B cell (primary cell): ENCODE measurements around the gene TTC38. TPM values are rescaled to one million over a fixed set of nuclear protein-coding genes. Genes with fewer than 3 reads are reported as not detected.
A peak's percentile ranks its signal among the peaks of the same experiment; 100 is the strongest.

Experiments
- ATAC-seq: fragments of 200-7000 bp; cut with Tn5 transposase; one replicate; pipeline ENCODE4 v1.10.0; 2021; ENCODE audit warnings: low read depth, mild to moderate bottlenecking, moderate number of reproducible peaks, moderate library complexity
- CTCF ChIA-PET: fragments of 350-600 bp; sonication (Branson Sonifier 250); formaldehyde crosslinking; loops from one replicate; lab custom pipeline; 2021; ENCODE audit warnings: antibody characterized with exemption, inconsistent platforms; lab: Charles Lee
- POLR2A ChIA-PET: fragments of 350-600 bp; sonication (Branson Sonifier 250); formaldehyde crosslinking; loops from one replicate; lab custom pipeline; 2021; ENCODE audit warnings: antibody characterized with exemption; lab: Charles Lee
- DNase-seq: peaks from one replicate; pipeline ENCODE4 v3.0.0; 2013
- H2AFZ ChIP-seq: 2 replicates; pipeline ENCODE4 v1.6.1; 2012; ENCODE audit warnings: mild to moderate bottlenecking, low read depth, low read length; ENCODE audit not compliant: insufficient read depth, poor library complexity, severe bottlenecking
- H3K27ac ChIP-seq, 2 donors: 1 replicate in 1 of 2; 2 replicates in 1 of 2; pipeline ENCODE4 v1.5.1; 2012 to 2013; ENCODE audit warnings: low read length in 2 of 2, mild to moderate bottlenecking in 2 of 2, moderate library complexity in 1 of 2
- H3K27me3 ChIP-seq, 4 experiments: fragments of 200-600 bp in 1 of 4; sonication (generic) in 1 of 4; replicated peaks in 1 of 4; 1 replicate in 2 of 4; 2 replicates in 2 of 4; pipeline versions ENCODE4 v1.6.1 to v1.7.0; 2013 to 2016; ENCODE audit warnings: low read length in 3 of 4, mild to moderate bottlenecking in 2 of 4, mixed read lengths in 1 of 4, moderate library complexity in 1 of 4; ENCODE audit not compliant: insufficient read depth in 4 of 4, control insufficient read depth in 3 of 4; ENCODE audit errors: control extremely low read depth in 1 of 4
- H3K36me3 ChIP-seq, 2 experiments: replicated peaks in 1 of 2; 1 replicate in 1 of 2; 2 replicates in 1 of 2; pipeline versions ENCODE4 v1.6.1 to v1.7.1; 2013; ENCODE audit warnings: low read length in 1 of 2; ENCODE audit not compliant: insufficient read depth in 2 of 2, control insufficient read depth in 1 of 2; ENCODE audit errors: control extremely low read depth in 1 of 2, extremely low read depth in 1 of 2
- H3K4me1 ChIP-seq, 2 donors: fragments of 200-600 bp in 1 of 2; sonication (generic) in 1 of 2; 1 replicate in 1 of 2; 2 replicates in 1 of 2; pipeline versions ENCODE4 v1.5.1 to v1.6.1; 2013 to 2017; ENCODE audit warnings: low read length in 2 of 2; ENCODE audit not compliant: control insufficient read depth in 2 of 2, insufficient read depth in 2 of 2
- H3K4me2 ChIP-seq: replicated peaks from 2 replicates; pipeline ENCODE3; 2012; ENCODE audit warnings: mild to moderate bottlenecking, low read depth, low read length; ENCODE audit not compliant: poor library complexity, severe bottlenecking
- H3K4me3 ChIP-seq, 5 experiments: fragments of 200-600 bp in 1 of 5; sonication (generic) in 1 of 5; 1 replicate in 3 of 5; 2 replicates in 2 of 5; pipeline versions ENCODE4 v1.5.1 to v1.7.0; 2011 to 2016; ENCODE audit warnings: low read length in 4 of 5, mild to moderate bottlenecking in 4 of 5, low read depth in 2 of 5, control low read depth in 1 of 5, moderate library complexity in 1 of 5; ENCODE audit not compliant: insufficient read depth in 1 of 5; ENCODE audit errors: control extremely low read depth in 1 of 5, extremely low read depth in 1 of 5
- H3K79me2 ChIP-seq: fragments of 200-600 bp; sonication (generic); one replicate; pipeline ENCODE4 v1.6.0; 2016; ENCODE audit warnings: low read length; ENCODE audit not compliant: control insufficient read depth, insufficient read depth
- H3K9ac ChIP-seq: fragments of 200-600 bp; sonication (generic); 2 replicates; pipeline ENCODE4 v1.6.1; 2017; ENCODE audit warnings: mild to moderate bottlenecking, low read length, moderate library complexity
- H3K9me3 ChIP-seq, 3 donors: one replicate each; pipeline versions ENCODE4 v1.6.1 to v1.7.1; 2013; ENCODE audit warnings: low read length in 2 of 3; ENCODE audit not compliant: control insufficient read depth in 2 of 3, insufficient read depth in 1 of 3; ENCODE audit errors: control extremely low read depth in 1 of 3
- H4K20me1 ChIP-seq: 2 replicates; pipeline ENCODE4 v1.6.0; 2012; ENCODE audit warnings: mild to moderate bottlenecking, low read length; ENCODE audit not compliant: insufficient read depth, control insufficient read depth, poor library complexity, severe bottlenecking
- H3K27ac Mint-ChIP-seq: one replicate; pipeline ENCODE4 v1.8.0; 2021; ENCODE audit warnings: mixed read lengths
- H3K27me3 Mint-ChIP-seq: one replicate; pipeline ENCODE4 v1.8.0; 2021; ENCODE audit warnings: mixed read lengths
- H3K4me1 Mint-ChIP-seq: one replicate; pipeline ENCODE4 v1.8.0; 2021; ENCODE audit warnings: mixed read lengths
- H3K4me3 Mint-ChIP-seq: one replicate; pipeline ENCODE4 v1.8.0; 2021; ENCODE audit warnings: mixed read lengths
- H3K9me3 Mint-ChIP-seq: one replicate; pipeline ENCODE4 v1.8.0; 2022; ENCODE audit warnings: mixed read lengths; ENCODE audit not compliant: insufficient read depth
- EZH2 ChIP-seq: IDR thresholded peaks from 2 replicates; pipeline ENCODE4 v1.6.1; 2012; ENCODE audit warnings: borderline replicate concordance, low read depth, mild to moderate bottlenecking, moderate library complexity, low read length; ENCODE audit not compliant: insufficient read depth, poor library complexity, severe bottlenecking
- WGBS: methylation state at CpG from one replicate; pipeline ENCODE4 v1.1.5; 2013; ENCODE audit warnings: missing lambda C conversion rate; ENCODE audit not compliant: insufficient coverage; 5-methylcytosine and 5-hydroxymethylcytosine counted together
- intact Hi-C: fragments of 100-400 bp; cut with micrococcal nuclease; formaldehyde crosslinking; loops from one replicate; pipeline ENCODE4 v1.10.0; 2022
- polyA plus RNA-seq: library from polyadenylated mRNA; depleted of rRNA; stranded (reverse); fragments of >200 nt; gene quantifications from 2 replicates; pipeline ENCODE4 v1.2.3, GENCODE V29; 2012
- total RNA-seq, 2 donors: library from RNA; stranded (reverse); fragments of 120-200 nt in 1 of 2; gene quantifications; 1 replicate in 1 of 2; 2 replicates in 1 of 2; pipeline versions ENCODE4 v1.2.3 to v1.2.4, GENCODE V29; 2013 to 2022
- TF ChIP-seq, protein P1 (sequence below): fragments of 200-600 bp; IDR thresholded peaks from one replicate; pipeline ENCODE4 v1.8.0; 2022; ENCODE audit warnings: antibody characterized with exemption, mild to moderate bottlenecking

Gene TTC38
- total and polyA plus RNA-seq, 2 donors (not counting 1 experiment from before 2014, with no cell fraction given) = 10.8 to 13.3 TPM

DNA sequence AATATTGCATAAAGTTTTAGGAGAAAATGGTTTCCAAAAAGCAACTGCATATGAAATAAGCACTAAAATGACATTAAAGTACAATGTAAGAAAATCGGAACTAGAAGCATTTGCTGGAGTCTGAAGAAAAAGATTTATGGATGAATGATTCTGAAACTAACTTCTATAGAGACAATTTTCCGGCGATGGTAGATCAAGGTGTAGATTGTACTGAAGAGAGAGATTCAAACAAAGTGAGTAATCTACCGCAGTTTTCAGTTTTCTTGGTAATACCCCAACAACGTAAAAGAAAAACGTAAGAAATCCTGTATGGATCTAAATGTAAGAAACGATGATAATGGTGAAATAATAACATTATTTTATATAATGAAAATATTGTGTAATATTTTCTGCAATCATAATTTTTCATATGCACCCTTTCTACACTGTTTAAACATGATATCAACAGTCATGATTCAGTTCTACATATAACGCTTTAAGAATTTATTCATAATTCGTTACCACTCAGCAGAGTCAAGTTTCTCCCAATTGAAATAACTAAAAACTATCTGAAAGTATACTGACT lies 15.9 kb upstream of the TTC38 start:
- CTCF ChIA-PET = no interaction called here
- Histone ChIP-seq H3K79me2 (peaks cover 11% of the 10 kb centered on the region), H3K4me2 (no peak overlapping the region), H3K27ac (no peak overlapping the region), H4K20me1 (no peaks in the 10 kb centered on the region), H3K4me3 (no peak overlapping the region), H3K27me3 (no peaks in the 10 kb centered on the region), H3K36me3 (no peaks in the 10 kb centered on the region), H3K9ac (no peak overlapping the region), H3K9me3 (peaks cover 0 to 2% (median 0%) of the 10 kb centered on the region in 3 donors), H3K4me1 (peaks cover 14% of the 10 kb centered on the region in 2 donors), H2AFZ (no peak overlapping the region)
- Mint-ChIP-seq H3K9me3 (no peaks in the 10 kb centered on the region), H3K4me1 (peaks cover 18% of the 10 kb centered on the region), H3K4me3 (peak overlapping the region; percentile 87), H3K27ac (no peak overlapping the region), H3K27me3 (peaks cover under 1% of the 10 kb centered on the region)
- intact Hi-C loops = loop anchor here (2.0 kb wide), 1 partner anchor 37 kb away; no protein-coding TSS in a partner anchor
- POLR2A ChIA-PET = interaction anchor here (0.7 to 0.8 kb wide), 2 partner anchors 44 to 517 kb away, joined by 3 to 4 read pairs; no protein-coding TSS in a partner anchor
- TF ChIP-seq, protein P1, sequence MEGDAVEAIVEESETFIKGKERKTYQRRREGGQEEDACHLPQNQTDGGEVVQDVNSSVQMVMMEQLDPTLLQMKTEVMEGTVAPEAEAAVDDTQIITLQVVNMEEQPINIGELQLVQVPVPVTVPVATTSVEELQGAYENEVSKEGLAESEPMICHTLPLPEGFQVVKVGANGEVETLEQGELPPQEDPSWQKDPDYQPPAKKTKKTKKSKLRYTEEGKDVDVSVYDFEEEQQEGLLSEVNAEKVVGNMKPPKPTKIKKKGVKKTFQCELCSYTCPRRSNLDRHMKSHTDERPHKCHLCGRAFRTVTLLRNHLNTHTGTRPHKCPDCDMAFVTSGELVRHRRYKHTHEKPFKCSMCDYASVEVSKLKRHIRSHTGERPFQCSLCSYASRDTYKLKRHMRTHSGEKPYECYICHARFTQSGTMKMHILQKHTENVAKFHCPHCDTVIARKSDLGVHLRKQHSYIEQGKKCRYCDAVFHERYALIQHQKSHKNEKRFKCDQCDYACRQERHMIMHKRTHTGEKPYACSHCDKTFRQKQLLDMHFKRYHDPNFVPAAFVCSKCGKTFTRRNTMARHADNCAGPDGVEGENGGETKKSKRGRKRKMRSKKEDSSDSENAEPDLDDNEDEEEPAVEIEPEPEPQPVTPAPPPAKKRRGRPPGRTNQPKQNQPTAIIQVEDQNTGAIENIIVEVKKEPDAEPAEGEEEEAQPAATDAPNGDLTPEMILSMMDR = no peak
- TF ChIP-seq EZH2 = no peak
- no peak for DNase-seq
- WGBS = 100% methylated on average over 2 of the region's 9 CpGs
- ATAC-seq = no peak

DNA sequence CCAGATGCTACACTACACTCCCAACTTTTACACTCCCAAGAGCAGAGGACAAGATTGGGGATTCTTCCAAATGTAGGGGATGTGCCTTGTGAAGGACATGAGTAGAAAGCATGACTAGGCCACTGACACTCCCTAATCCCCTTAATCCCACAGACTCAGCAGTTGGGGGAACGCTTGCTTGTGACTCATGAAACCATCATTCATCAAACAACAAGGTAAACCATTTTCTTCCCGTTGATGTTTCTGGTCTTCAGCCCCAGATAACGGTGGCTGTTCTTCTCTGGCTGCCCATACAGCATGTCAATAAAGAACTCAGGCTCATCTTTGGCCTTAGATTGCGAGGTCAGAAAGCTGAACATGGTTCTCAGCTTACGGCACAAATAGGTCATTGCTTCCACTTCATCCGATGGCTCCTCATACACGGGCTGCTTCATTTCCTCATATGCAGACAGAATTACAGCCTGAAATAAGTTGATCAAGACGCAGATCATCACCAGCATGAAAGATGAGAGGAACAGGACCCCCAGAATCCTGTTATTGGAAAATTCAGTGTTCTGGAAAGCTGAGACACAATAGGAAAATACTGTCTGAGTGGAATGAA lies 11.3 kb upstream of the TTC38 start:
- H3K27ac Mint-ChIP-seq = no peak overlapping the region
- H3K4me3 ChIP-seq = no peak overlapping the region
- POLR2A ChIA-PET = no interaction called here

More for the DNA sequence above, 11.3 kb upstream of the TTC38 start:
- Histone ChIP-seq H3K9me3 (peaks cover 0 to 2% (median 0%) of the 10 kb centered on the region in 3 donors), H3K36me3 (no peaks in the 10 kb centered on the region), H3K4me2 (no peak overlapping the region), H3K27me3 (peaks cover 0 to 17% (median 12%) of the 10 kb centered on the region in 4 experiments), H3K9ac (no peak overlapping the region), H4K20me1 (no peaks in the 10 kb centered on the region), H3K4me1 (peaks cover 0 to 1% of the 10 kb centered on the region in 2 donors), H2AFZ (no peak overlapping the region), H3K79me2 (no peaks in the 10 kb centered on the region), H3K27ac (no peak overlapping the region)
- peaks cover 32% of the 10 kb centered on the region for H3K27me3 Mint-ChIP-seq
- WGBS = 94% methylated on average over 7 of the region's 8 CpGs
- DNase-seq (no peak), ATAC-seq (no peak)
- TF ChIP-seq EZH2 = no peak
- TF ChIP-seq, protein P1 = no peak
- intact Hi-C loops = no loop called here
- no peaks in the 10 kb centered on the region for H3K9me3 Mint-ChIP-seq
- H3K4me3 Mint-ChIP-seq = no peak overlapping the region
- CTCF ChIA-PET = no interaction called here
- peaks cover 4% of the 10 kb centered on the region for H3K4me1 Mint-ChIP-seq
